Measurements from ENCODE around the gene FAM186B.

Gene FAM186B

GRCh38 chr12:49626836-49627235, 21.4 kb upstream of the FAM186B start:
- no peak for TF ChIP-seq CTCF (IDR thresholded peaks at IDR 0.05; ENCODE audit: low read depth, low read length)
- H3K4me3 ChIP-seq (replicated peaks in 1 of 2; ENCODE audit: low read depth in 2 of 2, low read length in 2 of 2), result no peak overlapping the region
- DNase-seq (ENCODE audit: low read depth in 2 of 2), result no peak

- peak in 1 of 2 donors; percentile 49 for DNase-seq (ENCODE audit: low read depth in 2 of 2)
- no peak overlapping the region for H3K4me3 ChIP-seq (replicated peaks in 1 of 2; ENCODE audit: low read depth in 2 of 2, low read length in 2 of 2)
- peak; percentile 32 for TF ChIP-seq CTCF (IDR thresholded peaks at IDR 0.05; ENCODE audit: low read depth, low read length)
Observed at GRCh38 chr12:49626169-49626835, 20.9 kb upstream of the FAM186B start.

- TF ChIP-seq CTCF (IDR thresholded peaks at IDR 0.05; ENCODE audit: low read depth, low read length), result no peak
- no peak overlapping the region for H3K4me3 ChIP-seq (replicated peaks in 1 of 2; ENCODE audit: low read depth in 2 of 2, low read length in 2 of 2)
- peak; percentile 19 to 76 for DNase-seq (ENCODE audit: low read depth in 2 of 2)
Observed at GRCh38 chr12:49624921-49625577, 19.6 kb upstream of the FAM186B start.

GRCh38 chr12:49623142-49623904, 17.9 kb upstream of the FAM186B start, which contains the start of gene PRPF40B:
PRPF40B (plus strand) TSS chr12:49623561; CDS start chr12:49623591, 30 bp downstream.
- no peak for TF ChIP-seq CTCF (IDR thresholded peaks at IDR 0.05; ENCODE audit: low read depth, low read length)
- H3K4me3 ChIP-seq (replicated peaks in 1 of 2; ENCODE audit: low read depth in 2 of 2, low read length in 2 of 2), result peak within 1 kb of the TSS; percentile 47 to 63
- peak; percentile 79 to 89 for DNase-seq (ENCODE audit: low read depth in 2 of 2)

GRCh38 chr12:49622501-49623141, 17.2 kb upstream of the FAM186B start:
- no peak for TF ChIP-seq CTCF (IDR thresholded peaks at IDR 0.05; ENCODE audit: low read depth, low read length)
- H3K4me3 ChIP-seq (replicated peaks in 1 of 2; ENCODE audit: low read depth in 2 of 2, low read length in 2 of 2), result peak overlapping the region; percentile 47 to 63
- DNase-seq (ENCODE audit: low read depth in 2 of 2), result peak in 1 of 2 donors; percentile 22

- no peak for DNase-seq (ENCODE audit: low read depth in 2 of 2)
- H3K4me3 ChIP-seq (replicated peaks in 1 of 2; ENCODE audit: low read depth in 2 of 2, low read length in 2 of 2), result peak overlapping the region; percentile 47 to 63
- TF ChIP-seq CTCF (IDR thresholded peaks at IDR 0.05; ENCODE audit: low read depth, low read length), result no peak
Observed at GRCh38 chr12:49621651-49622500, 16.4 kb upstream of the FAM186B start.
